Myocyte (in vitro differentiated cells): Measurements from ENCODE around the gene ARL6IP1. TPM values are rescaled to one million over a fixed set of nuclear protein-coding genes. Genes with fewer than 3 reads are reported as not detected.

Experiments
- DNase-seq: peaks from one replicate; pipeline ENCODE4 v3.0.0-alpha.2; 2012; ENCODE audit warnings: low read depth
- polyA plus RNA-seq: library from polyadenylated mRNA; unstranded; fragments of >200 nt; gene quantifications from one replicate; pipeline ENCODE4 v1.2.1, GENCODE V29; 2012; ENCODE audit warnings: missing spikeins
- total RNA-seq: library from RNA; depleted of rRNA; stranded (reverse); fragments of >200 nt; gene quantifications from 2 replicates; pipeline ENCODE4 v1.2.3, GENCODE V29; 2014

The ARL6IP1 gene
- 94.5 and 101 TPM in 2 replicates for total RNA-seq
- polyA plus RNA-seq, result 65.9 TPM

DNA sequence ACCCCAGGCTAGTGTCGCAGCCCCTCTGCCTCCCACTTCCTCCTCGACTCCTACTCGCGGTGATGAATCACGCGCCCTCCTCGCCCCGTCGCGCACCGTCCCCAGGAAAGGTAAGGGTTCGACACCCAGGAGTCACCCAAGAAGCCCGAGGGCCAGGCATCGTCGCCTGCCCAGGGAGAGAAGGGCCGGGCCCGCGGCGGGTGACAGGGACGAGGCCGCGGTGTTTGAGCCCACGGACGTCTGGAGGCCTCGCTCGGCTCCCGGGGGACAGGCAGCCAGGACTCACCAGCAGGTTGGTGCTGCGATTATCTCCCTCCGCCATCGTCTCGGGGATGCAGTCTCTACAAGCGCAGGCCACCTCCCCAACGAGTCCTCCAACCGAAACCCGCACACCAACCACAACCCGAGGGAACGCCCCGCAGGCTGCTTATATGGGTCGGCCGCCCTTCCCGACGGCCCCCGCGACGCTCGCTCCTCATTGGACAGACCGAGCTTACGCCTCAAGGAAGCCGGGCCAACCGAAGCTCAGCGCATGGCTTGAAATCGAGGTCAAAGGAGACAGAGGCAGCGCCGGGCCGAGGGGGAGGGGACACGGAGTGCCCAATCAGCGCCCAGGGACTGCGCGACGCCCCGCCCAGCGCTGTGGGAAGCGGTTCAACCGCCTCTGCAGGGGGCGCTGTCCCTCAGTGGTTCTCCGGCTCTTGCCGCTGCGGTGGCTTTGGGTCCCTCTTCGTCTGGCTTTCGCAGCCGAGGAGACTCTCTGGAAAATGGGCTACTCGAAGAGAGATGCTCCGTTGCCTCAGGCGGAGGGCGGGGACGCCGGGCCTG is at the start of gene ARL6IP1:
Gene ARL6IP1 (minus strand): TSS at position 405 of the 828 bp plus-strand sequence. CDS start 83 bp downstream, at position 322.
- DNase-seq, result peak; percentile 100

DNA sequence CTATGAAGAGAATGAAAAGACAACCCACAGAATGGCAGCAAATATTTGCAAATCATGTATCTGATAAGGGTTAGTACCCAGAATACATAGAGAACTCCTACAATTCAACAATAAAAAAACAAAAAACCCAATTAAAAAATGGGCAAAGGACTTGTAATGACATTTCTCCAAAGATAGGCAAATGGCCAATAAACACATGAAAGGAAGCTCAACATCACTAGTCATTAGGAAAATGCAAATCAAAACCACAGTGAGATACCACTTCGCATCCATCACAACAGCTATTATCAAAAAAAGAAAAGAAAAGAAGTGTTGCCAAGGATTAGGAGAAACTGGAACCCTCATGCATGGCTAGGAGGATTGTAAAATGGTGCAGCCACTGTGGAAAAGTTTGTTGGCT is 45.1 kb upstream of the ARL6IP1 start:
- no peak for DNase-seq

DNA sequence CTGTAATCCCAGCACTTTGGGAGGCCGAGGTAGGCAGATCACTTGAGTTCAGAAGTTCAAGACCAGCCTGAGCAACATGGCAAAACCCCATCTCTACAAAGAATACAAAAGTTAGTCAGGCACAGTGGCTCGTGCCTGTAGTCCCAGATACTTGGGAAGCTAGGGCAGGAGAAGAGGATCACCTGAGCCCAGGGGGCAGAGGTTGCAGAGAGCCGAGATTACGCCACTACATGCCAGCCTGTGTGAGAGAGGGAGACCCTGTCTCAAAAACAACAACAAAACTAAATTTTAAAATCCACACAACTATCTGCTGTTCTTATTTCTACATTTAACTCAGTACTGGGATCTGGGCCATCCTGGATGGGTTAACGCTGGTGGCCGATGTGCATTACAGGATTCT is 41.2 kb upstream of the ARL6IP1 start:
- DNase-seq, result no peak

DNA sequence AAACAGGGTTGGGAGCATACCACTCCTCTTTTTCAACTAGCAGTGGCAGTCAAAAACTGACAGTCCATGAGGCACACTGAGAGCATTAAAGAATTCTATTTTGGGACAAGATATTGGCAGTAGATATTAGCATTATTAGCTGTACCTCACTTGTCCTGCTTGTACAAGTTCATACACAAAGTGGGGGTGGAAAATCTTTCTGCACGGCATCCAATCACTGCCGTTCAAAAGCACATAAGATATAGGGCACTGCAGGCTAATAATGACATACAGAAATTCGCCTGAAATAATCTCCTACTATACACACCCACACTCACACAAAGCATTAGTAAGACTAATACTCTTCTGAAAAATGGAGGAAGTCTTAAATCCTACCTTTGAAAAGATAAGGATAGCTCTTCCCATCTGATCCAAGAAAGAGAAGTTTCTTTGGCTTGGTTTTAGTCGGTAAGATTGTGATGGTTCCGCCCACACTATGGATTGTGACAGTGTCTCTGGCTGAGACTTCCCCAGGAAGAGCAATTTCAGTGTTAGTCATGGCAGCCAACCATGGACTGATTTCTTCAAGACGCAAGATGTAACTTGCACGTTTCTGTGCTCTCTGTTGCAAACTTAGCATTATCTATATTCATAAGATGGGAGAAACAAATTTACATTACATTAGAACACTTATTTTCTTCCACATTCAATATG is 40.6 kb upstream of the ARL6IP1 start:
- no peak for DNase-seq

DNA sequence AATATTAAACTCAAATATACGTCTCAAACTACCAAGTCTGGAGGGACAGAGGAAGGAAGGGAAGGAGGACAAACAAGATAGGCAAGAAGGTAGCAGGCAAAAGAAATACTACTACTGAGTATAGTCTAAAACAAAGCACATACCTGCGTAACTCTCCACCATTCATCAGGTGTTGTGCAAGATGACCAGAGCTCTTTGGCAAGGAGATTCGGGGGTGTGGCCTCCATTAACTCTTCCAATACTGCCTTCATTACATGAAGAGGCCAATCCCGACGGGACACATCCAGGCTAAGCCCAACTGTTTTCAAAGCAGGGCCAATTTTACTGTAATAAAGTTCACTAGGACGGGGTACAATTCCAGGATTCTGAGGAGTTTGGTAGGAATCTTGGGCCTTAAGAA is 38.2 kb upstream of the ARL6IP1 start:
- no peak for DNase-seq

GRCh38 chr16:18836702-18837101 is 35.4 kb upstream of the ARL6IP1 start:
- DNase-seq, result no peak

- DNase-seq, result peak; percentile 6
These were observed 33.5 kb upstream of the ARL6IP1 start for GRCh38 chr16:18834864-18835263.

- DNase-seq, result no peak
These were observed 32.6 kb upstream of the ARL6IP1 start for GRCh38 chr16:18833707-18834505.

- no peak for DNase-seq
These were observed 31.3 kb upstream of the ARL6IP1 start for GRCh38 chr16:18832613-18833012.

- no peak for DNase-seq
These were observed 30.7 kb upstream of the ARL6IP1 start for GRCh38 chr16:18832006-18832405.

DNA sequence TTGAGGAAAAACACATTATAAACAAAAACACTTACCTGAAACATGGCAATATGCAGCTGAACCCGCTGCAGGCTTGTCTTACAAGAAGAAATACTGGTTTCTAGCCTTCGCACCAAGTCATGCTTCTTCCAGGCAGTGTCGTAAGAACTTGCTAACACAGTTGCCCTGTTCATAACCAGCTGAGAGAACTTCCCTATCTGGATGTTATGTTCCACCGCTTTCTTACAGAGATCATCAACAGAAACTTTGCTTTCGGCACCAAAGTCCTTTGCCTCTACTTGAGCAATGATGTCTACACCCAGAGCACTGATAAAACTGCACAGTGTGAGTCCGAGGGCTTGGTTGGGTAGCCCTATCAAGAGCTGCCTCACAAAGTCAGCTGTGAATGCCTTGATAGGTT is 27.9 kb upstream of the ARL6IP1 start:
- DNase-seq, result no peak

- DNase-seq, result no peak
These were observed 26.5 kb upstream of the ARL6IP1 start for GRCh38 chr16:18827890-18828289.

DNA sequence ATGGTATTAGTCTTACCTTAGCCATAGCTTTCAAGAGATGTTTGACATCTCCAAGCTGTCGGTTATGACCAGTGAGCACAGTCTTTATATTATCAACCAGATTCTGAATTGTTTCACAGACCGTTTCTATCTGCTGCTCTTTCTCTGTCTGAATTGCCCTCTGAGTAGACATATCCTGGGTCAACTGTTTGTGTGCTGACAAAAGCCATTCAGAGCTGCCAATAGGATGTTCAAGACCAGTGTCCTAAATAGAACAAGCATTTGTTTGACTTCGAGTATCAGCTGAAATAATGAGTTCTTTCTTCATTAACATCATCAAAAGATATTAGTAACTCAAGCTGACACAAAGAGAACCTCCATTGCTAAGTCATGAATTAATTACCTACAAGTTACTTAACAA is 14.9 kb upstream of the ARL6IP1 start:
- DNase-seq, result no peak

DNA sequence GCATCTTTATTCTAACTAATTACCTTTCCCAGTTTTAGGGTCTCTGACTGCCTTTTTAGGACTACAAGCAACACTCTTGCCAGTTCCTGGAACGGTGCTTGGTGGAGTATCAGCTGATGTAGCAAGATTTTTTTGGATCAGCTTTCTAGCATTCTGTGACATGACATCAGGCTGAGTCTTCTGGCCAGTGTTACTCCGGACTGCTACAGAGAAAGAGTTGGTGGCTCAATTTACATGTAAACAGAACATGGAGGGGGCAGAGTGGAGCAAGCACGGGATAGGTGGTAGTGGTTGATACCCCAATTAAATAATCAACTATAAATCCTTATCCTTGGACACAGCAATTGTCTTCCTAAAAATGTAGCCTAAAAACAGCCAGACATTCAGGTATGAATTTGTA is 10.6 kb upstream of the ARL6IP1 start:
- DNase-seq, result no peak

DNA sequence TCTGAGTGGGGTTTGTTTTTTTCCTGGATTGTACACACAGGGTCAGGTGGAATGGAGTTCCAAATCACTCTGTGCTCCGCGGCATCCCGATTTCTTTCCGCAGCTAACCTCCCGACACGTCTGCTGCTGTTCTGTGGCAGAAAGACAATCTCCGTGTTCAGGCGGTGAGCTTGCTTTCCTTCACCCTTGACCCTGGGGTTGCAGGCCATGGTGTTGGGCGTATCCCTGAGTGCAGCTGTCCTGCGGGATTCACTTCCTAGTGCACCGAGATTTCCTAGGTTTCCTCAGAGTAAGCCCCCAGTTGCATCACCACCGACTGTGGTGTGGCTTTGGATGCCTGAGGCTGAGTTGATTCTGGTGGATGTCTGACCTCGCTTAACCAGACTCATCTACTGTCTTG is 7.8 kb upstream of the ARL6IP1 start:
- DNase-seq, result no peak

- no peak for DNase-seq
These were observed 4.0 kb upstream of the ARL6IP1 start for GRCh38 chr16:18805257-18805773.

- DNase-seq, result peak; percentile 26
These were observed 3.2 kb upstream of the ARL6IP1 start for GRCh38 chr16:18804540-18804939.

DNA sequence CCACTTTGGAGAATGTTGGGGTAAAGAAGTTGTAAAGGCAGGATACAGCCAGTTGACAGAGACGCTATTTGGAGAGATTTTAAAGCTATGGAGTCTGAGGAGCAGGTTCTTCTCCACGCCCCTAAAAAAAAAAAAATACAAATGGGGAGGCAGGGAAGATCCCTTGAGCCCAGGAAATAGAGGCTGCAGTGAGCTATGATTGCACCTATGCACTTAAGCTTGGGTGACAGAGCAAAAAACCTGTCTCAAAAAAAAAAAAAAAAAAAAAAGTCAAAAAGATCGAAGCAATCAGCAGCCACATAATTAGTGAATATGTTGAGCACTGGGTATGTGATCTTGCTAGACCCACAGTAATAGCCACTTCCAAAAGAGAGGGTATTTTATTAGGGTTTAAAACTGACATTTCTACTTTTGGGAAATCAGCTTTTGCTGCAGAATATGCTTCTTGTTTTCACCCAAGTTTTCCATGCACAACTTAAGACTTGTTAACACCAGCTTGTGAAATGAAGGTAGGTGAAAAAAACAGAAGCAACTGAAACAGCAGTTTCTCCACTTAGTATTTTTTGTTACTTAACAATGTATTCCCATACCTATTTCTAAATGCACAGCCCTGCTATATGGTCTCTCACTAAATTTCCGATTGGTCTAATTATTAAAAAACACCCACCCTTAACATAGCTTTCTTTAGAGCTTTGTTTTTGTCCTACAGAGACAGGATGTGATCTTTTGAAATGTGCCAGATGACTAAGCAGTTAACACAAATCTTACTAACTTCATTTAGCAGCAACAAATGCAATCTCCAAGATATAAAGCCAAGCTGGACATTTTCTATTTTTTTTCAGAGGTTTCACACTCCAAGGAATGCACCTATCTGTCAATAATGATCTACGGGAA is 2.5 kb upstream of the ARL6IP1 start:
- DNase-seq, result peak; percentile 12

DNA sequence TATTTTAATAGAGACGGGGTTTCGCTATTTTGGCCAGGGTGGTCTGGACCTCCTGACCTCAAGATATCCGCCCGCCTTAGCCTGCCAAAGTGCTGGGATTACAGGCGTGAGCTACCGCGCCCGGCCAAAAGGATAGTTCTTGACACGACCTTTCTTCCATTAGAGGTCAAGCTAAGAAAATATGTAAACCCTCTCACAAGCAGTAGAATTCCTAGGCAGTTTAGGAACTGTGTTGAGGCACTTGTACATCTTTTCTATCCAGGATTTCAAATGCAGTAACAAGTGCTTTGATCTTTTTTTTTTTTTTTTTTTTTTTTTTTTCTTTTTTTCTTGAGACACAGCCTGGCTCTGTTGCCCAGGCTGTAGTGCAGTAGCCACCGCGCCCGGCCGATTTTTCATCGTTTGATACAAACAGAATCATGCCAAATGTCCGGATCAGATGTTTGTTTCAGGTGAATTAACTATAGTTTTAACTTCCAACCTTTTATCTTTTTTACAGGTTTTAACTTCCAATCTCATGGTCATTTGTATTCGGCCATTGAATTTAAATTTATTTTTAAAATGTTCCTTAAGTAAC is 1.5 kb upstream of the ARL6IP1 start:
- DNase-seq, result no peak

GRCh38 chr16:18800775-18801144 is 589 bp downstream of the ARL6IP1 start:
- peak; percentile 35 for DNase-seq
